Endothelial cell of umbilical vein (primary cell): ENCODE data around the gene NUDT16L1. TPM values are rescaled to one million over a fixed set of nuclear protein-coding genes. Genes with fewer than 3 reads are reported as not detected.

ENCODE experiments used
- BruUV-seq: library from RNA; stranded (reverse); fragments of 400-500 nt; replicated peaks from 2 replicates; lab custom pipeline; 2021; lab: Mats Ljungman, UMichigan
- CTCF ChIA-PET: fragments of 300-600, 350-600 bp; sonication (Branson Sonifier 250); formaldehyde crosslinking; loops from one replicate; lab custom pipeline; 2021; ENCODE audit warnings: antibody characterized with exemption, inconsistent platforms; lab: Charles Lee
- POLR2A ChIA-PET: fragments of 300-600, 350-600 bp; sonication (Branson Sonifier 250); formaldehyde crosslinking; loops from one replicate; lab custom pipeline; 2021; ENCODE audit warnings: antibody characterized with exemption, inconsistent platforms; lab: Charles Lee
- DNase-seq: peaks from one replicate; pipeline ENCODE4 v3.0.0-alpha.2; 2011; ENCODE audit warnings: low read depth, low spot score
- FAIRE-seq: peaks from 2 replicates; lab custom pipeline; 2011; peaks lifted over from hg19 to GRCh38; lab: Jason Lieb, UNC
- H2AFZ ChIP-seq: 2 replicates; pipeline ENCODE4 v1.6.0; 2012; ENCODE audit warnings: low read depth, low read length, control low read depth, inconsistent platforms
- H3K27ac ChIP-seq: 2 replicates; pipeline ENCODE4 v1.5.1; 2011; ENCODE audit warnings: low read depth, mild to moderate bottlenecking, control low read depth, low read length, moderate library complexity; ENCODE audit not compliant: insufficient read depth
- H3K27me3 ChIP-seq, 2 experiments: 2 replicates each; pipeline versions ENCODE4 v1.6.0 to v1.6.1; 2011; ENCODE audit warnings: low read length in 2 of 2, mixed read lengths in 1 of 2; ENCODE audit not compliant: control insufficient read depth in 2 of 2, insufficient read depth in 2 of 2
- H3K36me3 ChIP-seq, 2 experiments: 2 replicates in 1 of 2; 3 replicates in 1 of 2; pipeline ENCODE4 v1.5.1; 2011; ENCODE audit warnings: low read length in 2 of 2, mild to moderate bottlenecking in 1 of 2, moderate library complexity in 1 of 2; ENCODE audit not compliant: control insufficient read depth in 2 of 2, insufficient read depth in 2 of 2; ENCODE audit errors: extremely low read depth in 1 of 2
- H3K4me1 ChIP-seq: 3 replicates; pipeline ENCODE4 v1.5.1; 2011; ENCODE audit warnings: mild to moderate bottlenecking, low read length; ENCODE audit not compliant: control insufficient read depth, insufficient read depth; ENCODE audit errors: extremely low read depth
- H3K4me2 ChIP-seq: 2 replicates; pipeline ENCODE4 v1.6.1; 2011; ENCODE audit warnings: low read length, control low read depth, mixed read lengths; ENCODE audit not compliant: insufficient read depth
- H3K4me3 ChIP-seq, 3 experiments: fragments of 200-600 bp in 1 of 3; sonication (generic), shearing (Covaris generic) in 1 of 3; replicated peaks in 1 of 3; 2 replicates each; pipeline ENCODE4 v1.5.1; 2011 to 2016; ENCODE audit warnings: control low read depth in 3 of 3, low read length in 3 of 3, mild to moderate bottlenecking in 2 of 3, inconsistent platforms in 1 of 3, low read depth in 1 of 3, moderate library complexity in 1 of 3; ENCODE audit not compliant: insufficient read depth in 1 of 3
- H3K79me2 ChIP-seq: 2 replicates; pipeline ENCODE4 v1.6.0; 2012; ENCODE audit warnings: low read length, inconsistent platforms; ENCODE audit not compliant: control insufficient read depth, insufficient read depth
- H3K9ac ChIP-seq: replicated peaks from 2 replicates; pipeline ENCODE3; 2011; ENCODE audit warnings: low read length, control low read depth; ENCODE audit not compliant: insufficient read depth; ENCODE audit errors: extremely low read depth
- H3K9me1 ChIP-seq: replicated peaks from 3 replicates; pipeline ENCODE4 v1.6.0; 2011; ENCODE audit warnings: mild to moderate bottlenecking, low read length; ENCODE audit not compliant: control insufficient read depth, insufficient read depth; ENCODE audit errors: extremely low read depth
- H3K9me3 ChIP-seq: replicated peaks from 2 replicates; pipeline ENCODE4 v1.5.1; 2012; ENCODE audit warnings: low read length, inconsistent platforms; ENCODE audit not compliant: control insufficient read depth, insufficient read depth
- H4K20me1 ChIP-seq: replicated peaks from 2 replicates; pipeline ENCODE3; 2011; ENCODE audit warnings: mild to moderate bottlenecking, low read length; ENCODE audit not compliant: control insufficient read depth, insufficient read depth; ENCODE audit errors: extremely low read depth
- CTCF ChIP-seq, 2 donors: IDR thresholded peaks; 1 replicate in 1 of 2; 2 replicates in 1 of 2; pipeline ENCODE4 v1.5.1; 2011; ENCODE audit warnings: low read length in 2 of 2, mild to moderate bottlenecking in 2 of 2, moderate library complexity in 2 of 2, control low read depth in 1 of 2, inconsistent platforms in 1 of 2, low read depth in 1 of 2; ENCODE audit not compliant: insufficient read depth in 1 of 2; ENCODE audit errors: extremely low read depth in 1 of 2
- EZH2 ChIP-seq: IDR thresholded peaks from 2 replicates; pipeline ENCODE4 v1.6.1; 2012; ENCODE audit warnings: borderline replicate concordance, low read depth, mild to moderate bottlenecking, moderate library complexity, low read length, inconsistent platforms; ENCODE audit not compliant: severe bottlenecking
- FOS ChIP-seq: IDR thresholded peaks from 2 replicates; pipeline ENCODE4 v1.6.1; 2011; ENCODE audit warnings: mild to moderate bottlenecking, low read length, moderate library complexity, borderline replicate concordance; ENCODE audit not compliant: insufficient read depth
- GATA2 ChIP-seq: IDR thresholded peaks from 2 replicates; pipeline ENCODE4 v1.7.0; 2011; ENCODE audit warnings: low read depth, mild to moderate bottlenecking, moderate library complexity, mixed read lengths, low read length; ENCODE audit not compliant: insufficient read length, insufficient read depth
- JUN ChIP-seq: IDR thresholded peaks from 2 replicates; pipeline ENCODE4 v1.6.1; 2011; ENCODE audit warnings: borderline replicate concordance, low read depth; ENCODE audit not compliant: insufficient read length, insufficient read depth
- MYC ChIP-seq: IDR thresholded peaks from one replicate; pipeline ENCODE4 v1.6.1; 2011; ENCODE audit warnings: mild to moderate bottlenecking, low read depth, low read length
- POLR2A ChIP-seq: IDR thresholded peaks from 2 replicates; pipeline ENCODE4 v1.6.1; 2012; ENCODE audit warnings: low read depth, mild to moderate bottlenecking, control low read depth, low read length
- POLR2AphosphoS5 ChIP-seq: IDR thresholded peaks from 2 replicates; pipeline ENCODE4 v1.6.1; 2012; ENCODE audit warnings: low read depth, mild to moderate bottlenecking, control low read depth, low read length, moderate library complexity; ENCODE audit not compliant: insufficient read depth
- dilution Hi-C: fragments of 300-500 bp; cut with MboI; formaldehyde crosslinking; loops from one replicate; pipeline ENCODE4 v1.15.0; 2019; ENCODE audit warnings: low sequenced_read_pairs; ENCODE audit not compliant: extremely low pct_ligation_motif_present
- intact Hi-C: fragments of 100-400 bp; cut with micrococcal nuclease; formaldehyde crosslinking; loops from one replicate; pipeline ENCODE4 v1.10.0; 2022
- polyA plus RNA-seq, 4 experiments: library from polyadenylated mRNA; depleted of rRNA in 3 of 4; stranded (reverse) in 3 of 4; unstranded in 1 of 4; fragments of >200 nt; gene quantifications; 2 replicates each; pipeline versions ENCODE4 v1.2.1 to v1.2.3, GENCODE V29; 2011 to 2012; ENCODE audit warnings: missing spikeins in 1 of 4
- total RNA-seq: library from RNA; stranded (reverse); gene quantifications from 2 replicates; pipeline ENCODE4 v1.2.3, GENCODE V29; 2021
- TF ChIP-seq, protein P1 (sequence below): IDR thresholded peaks from 2 replicates; pipeline ENCODE4 v1.6.1; 2011; ENCODE audit not compliant: insufficient read depth, insufficient read length

The NUDT16L1 gene
- total and polyA plus RNA-seq, 2 donors (not counting 3 experiments of a cell fraction or from before 2014, with no cell fraction given) = 24.7 to 53.1 TPM

GRCh38 chr16:4723071-4723767 is 29.9 kb downstream of the NUDT16L1 start:
- Histone ChIP-seq H3K27ac (no peak overlapping the region), H2AFZ (no peak overlapping the region), H3K36me3 (peaks cover 8 to 21% of the 10 kb centered on the region in 2 experiments), H4K20me1 (no peaks in the 10 kb centered on the region), H3K9ac (no peak overlapping the region), H3K9me3 (no peaks in the 10 kb centered on the region), H3K4me2 (no peak overlapping the region), H3K4me1 (no peaks in the 10 kb centered on the region), H3K79me2 (no peaks in the 10 kb centered on the region), H3K9me1 (no peaks in the 10 kb centered on the region), H3K4me3 (no peak overlapping the region), H3K27me3 (no peaks in the 10 kb centered on the region)
- intact Hi-C loops = no loop called here
- DNase-seq (no peak), FAIRE-seq (no peak)
- no TSS peak for BruUV-seq
- ChIA-PET POLR2A (no interaction called here), CTCF (interaction anchor here (1.2 kb wide), 1 partner anchor 13 kb away, joined by 3 read pairs; no protein-coding TSS in a partner anchor)
- dilution Hi-C loops = no loop called here
- TF ChIP-seq, protein P1, sequence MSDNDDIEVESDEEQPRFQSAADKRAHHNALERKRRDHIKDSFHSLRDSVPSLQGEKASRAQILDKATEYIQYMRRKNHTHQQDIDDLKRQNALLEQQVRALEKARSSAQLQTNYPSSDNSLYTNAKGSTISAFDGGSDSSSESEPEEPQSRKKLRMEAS = no peak
- TF ChIP-seq CTCF (IDR thresholded peaks at IDR 0.05; ENCODE audit: extremely low read depth in 1 of 2, insufficient read depth in 1 of 2, low read depth in 1 of 2, low read length in 2 of 2) (no peak), EZH2 (no peak), JUN (no peak), POLR2AphosphoS5 (no peak), FOS (no peak), POLR2A (no peak), MYC (no peak), GATA2 (no peak)
